ENCODE measurements around the gene SIL1. TPM values are rescaled to one million over a fixed set of nuclear protein-coding genes. Genes with fewer than 3 reads are reported as not detected.
A peak's percentile ranks its signal among the peaks of the same experiment; 100 is the strongest.
"Not testable (repeated sequence)": the region's sequence is repeated elsewhere in the genome, so short reads cannot be mapped to it uniquely, and the experiment has no call there.

Gene SIL1
- polyA plus RNA-seq, 3 donors = 25.4 to 35.1 (median 27.9) TPM

DNA sequence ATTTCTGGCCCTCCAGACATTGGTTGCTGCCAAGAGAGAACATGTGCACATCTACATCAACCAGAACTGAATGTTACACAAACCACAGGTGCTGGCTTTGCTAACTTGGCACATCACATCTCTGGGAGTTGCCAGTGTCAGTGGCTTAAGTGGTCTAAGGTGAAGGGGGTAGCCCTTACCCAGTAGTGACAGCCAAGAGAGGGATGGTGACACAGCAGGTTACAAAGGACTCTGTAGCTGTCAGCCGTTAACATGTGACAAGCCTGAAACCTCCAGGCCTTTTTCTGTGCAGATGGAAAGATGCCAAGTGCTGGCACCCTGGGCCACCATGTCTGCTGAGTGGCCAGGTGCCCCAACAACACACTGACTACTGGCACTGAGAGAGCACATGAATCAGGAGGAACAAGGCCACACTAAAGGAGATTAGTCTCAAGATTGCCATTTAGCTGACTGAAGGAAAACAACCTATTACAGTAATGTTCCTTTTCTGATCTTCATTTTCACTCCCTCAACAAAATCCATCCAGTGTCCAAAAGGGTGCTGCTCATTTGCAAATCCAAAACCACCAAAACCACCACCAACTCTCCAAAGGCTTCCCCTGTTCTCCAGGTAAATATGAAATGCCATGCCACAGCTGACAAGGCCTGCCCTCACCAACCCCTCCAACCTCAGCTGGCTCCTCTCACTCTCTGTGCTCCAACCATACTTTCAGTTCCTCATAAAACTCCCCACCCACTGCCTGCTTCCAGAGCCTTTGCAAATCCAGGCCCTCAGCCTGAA is 20.2 kb downstream of the SIL1 start:
- TF ChIP-seq, protein P1, sequence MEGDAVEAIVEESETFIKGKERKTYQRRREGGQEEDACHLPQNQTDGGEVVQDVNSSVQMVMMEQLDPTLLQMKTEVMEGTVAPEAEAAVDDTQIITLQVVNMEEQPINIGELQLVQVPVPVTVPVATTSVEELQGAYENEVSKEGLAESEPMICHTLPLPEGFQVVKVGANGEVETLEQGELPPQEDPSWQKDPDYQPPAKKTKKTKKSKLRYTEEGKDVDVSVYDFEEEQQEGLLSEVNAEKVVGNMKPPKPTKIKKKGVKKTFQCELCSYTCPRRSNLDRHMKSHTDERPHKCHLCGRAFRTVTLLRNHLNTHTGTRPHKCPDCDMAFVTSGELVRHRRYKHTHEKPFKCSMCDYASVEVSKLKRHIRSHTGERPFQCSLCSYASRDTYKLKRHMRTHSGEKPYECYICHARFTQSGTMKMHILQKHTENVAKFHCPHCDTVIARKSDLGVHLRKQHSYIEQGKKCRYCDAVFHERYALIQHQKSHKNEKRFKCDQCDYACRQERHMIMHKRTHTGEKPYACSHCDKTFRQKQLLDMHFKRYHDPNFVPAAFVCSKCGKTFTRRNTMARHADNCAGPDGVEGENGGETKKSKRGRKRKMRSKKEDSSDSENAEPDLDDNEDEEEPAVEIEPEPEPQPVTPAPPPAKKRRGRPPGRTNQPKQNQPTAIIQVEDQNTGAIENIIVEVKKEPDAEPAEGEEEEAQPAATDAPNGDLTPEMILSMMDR (IDR thresholded peaks at IDR 0.05) = no peak
- 14% methylated on average over 1 of the region's 1 CpG for WGBS (ENCODE audit: insufficient coverage)
- H3K9me3 Mint-ChIP-seq = peaks cover 0 to 3% (median 0%) of the 10 kb centered on the region in 7 donors
- intact Hi-C loops (cut with micrococcal nuclease) = no loop called here
- Histone ChIP-seq H3K79me2 (ENCODE audit: insufficient read depth, low read length) (peaks cover 52% of the 10 kb centered on the region), H3K27ac (ENCODE audit: low read depth in 1 of 2, low read length in 2 of 2) (peak overlapping the region; percentile 60 to 87), H3K36me3 (replicated peaks in 1 of 2; ENCODE audit: control insufficient read depth in 1 of 2, insufficient read depth in 2 of 2, low read length in 2 of 2) (no peaks in the 10 kb centered on the region), H4K20me1 (ENCODE audit: insufficient read depth, low read length) (peaks cover 11% of the 10 kb centered on the region), H3K9ac (ENCODE audit: insufficient read depth, low read length, poor library complexity, severe bottlenecking) (no peak overlapping the region), H3K4me2 (replicated peaks; ENCODE audit: extremely low read depth, low read length, poor library complexity, severe bottlenecking) (peak overlapping the region; percentile 22), H3K9me3 (replicated peaks in 1 of 2; ENCODE audit: control insufficient read depth in 1 of 2, insufficient read depth in 1 of 2, low read length in 2 of 2) (no peaks in the 10 kb centered on the region), H2AFZ (ENCODE audit: insufficient read depth, low read depth, low read length, poor library complexity, severe bottlenecking) (peak overlapping the region; percentile 30), H3K4me1 (ENCODE audit: control insufficient read depth in 1 of 2, insufficient read depth in 2 of 2, low read length in 2 of 2) (peaks cover 50 to 51% of the 10 kb centered on the region in 2 donors), H3K4me3 (replicated peaks in 1 of 3; ENCODE audit: low read depth in 2 of 3, low read length in 3 of 3) (peak overlapping the region in 1 of 3 experiments; percentile 9), H3K27me3 (ENCODE audit: control insufficient read depth in 2 of 2, insufficient read depth in 2 of 2, low read length in 2 of 2) (no peaks in the 10 kb centered on the region)
- peaks cover 0 to 2% (median 0%) of the 10 kb centered on the region in 3 donors for H3K27me3 Mint-ChIP-seq (ENCODE audit: low read depth in 3 of 3)
- H3K4me3 Mint-ChIP-seq = peak overlapping the region in 1 of 2 donors; percentile 57
- peaks cover 55% of the 10 kb centered on the region for H3K4me1 Mint-ChIP-seq
- DNase-seq = peak; percentile 41 to 76 (median 60)
- H3K36me3 Mint-ChIP-seq = peaks cover 5 to 6% of the 10 kb centered on the region in 2 donors
- peak overlapping the region; percentile 73 to 95 (median 92) for H3K27ac Mint-ChIP-seq

- H3K4me2 ChIP-seq (replicated peaks; ENCODE audit: extremely low read depth, low read length, poor library complexity, severe bottlenecking) = not testable (repeated sequence)
- H3K27ac Mint-ChIP-seq = peak overlapping the region in 5 of 7 donors; percentile 90 to 93 (median 92)
Measured at GRCh38 chr5:139177281-139177680, 20.9 kb downstream of the SIL1 start.

DNA sequence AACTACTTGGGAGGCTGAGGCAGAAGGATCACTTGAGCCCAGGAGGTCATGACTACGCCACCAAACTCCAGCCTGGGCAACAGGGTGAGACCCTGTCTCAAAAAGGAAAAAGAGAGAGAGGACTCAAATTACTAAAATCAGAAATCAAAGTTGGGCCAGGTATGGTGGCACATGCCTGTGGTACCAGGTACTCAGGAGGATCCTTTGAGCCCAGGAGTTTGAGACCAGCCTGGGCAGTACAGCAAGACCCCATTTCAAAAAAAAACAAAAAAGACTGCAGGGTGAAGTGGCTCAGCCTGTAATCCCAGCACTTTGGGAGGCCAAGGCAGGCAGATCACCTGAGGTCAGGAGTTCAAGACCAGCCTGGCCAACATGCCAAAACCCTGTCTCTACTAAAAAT is 23.8 kb downstream of the SIL1 start:
- H3K4me2 ChIP-seq (replicated peaks; ENCODE audit: extremely low read depth, low read length, poor library complexity, severe bottlenecking); H4K20me1 ChIP-seq (ENCODE audit: insufficient read depth, low read length); H3K4me3 Mint-ChIP-seq; H3K27me3 Mint-ChIP-seq (ENCODE audit: low read depth in 3 of 3); H3K4me3 ChIP-seq (replicated peaks in 1 of 3; ENCODE audit: low read depth in 2 of 3, low read length in 3 of 3); H2AFZ ChIP-seq (ENCODE audit: insufficient read depth, low read depth, low read length, poor library complexity, severe bottlenecking); H3K9ac ChIP-seq (ENCODE audit: insufficient read depth, low read length, poor library complexity, severe bottlenecking); intact Hi-C loops (cut with micrococcal nuclease); H3K36me3 ChIP-seq (replicated peaks in 1 of 2; ENCODE audit: control insufficient read depth in 1 of 2, insufficient read depth in 2 of 2, low read length in 2 of 2); DNase-seq; H3K9me3 ChIP-seq (replicated peaks in 1 of 2; ENCODE audit: control insufficient read depth in 1 of 2, insufficient read depth in 1 of 2, low read length in 2 of 2); H3K27me3 ChIP-seq (ENCODE audit: control insufficient read depth in 2 of 2, insufficient read depth in 2 of 2, low read length in 2 of 2): not testable (repeated sequence)
- peaks cover 33% of the 10 kb centered on the region in 2 donors for H3K4me1 ChIP-seq (ENCODE audit: control insufficient read depth in 1 of 2, insufficient read depth in 2 of 2, low read length in 2 of 2)
- H3K79me2 ChIP-seq (ENCODE audit: insufficient read depth, low read length) = peaks cover 39% of the 10 kb centered on the region
- peak overlapping the region; percentile 77 to 89 (median 88) for H3K27ac Mint-ChIP-seq
- H3K9me3 Mint-ChIP-seq = peaks cover 5 to 19% (median 12%) of the 10 kb centered on the region in 7 donors
- peaks cover 12 to 21% of the 10 kb centered on the region in 2 donors for H3K36me3 Mint-ChIP-seq
- peak overlapping the region; percentile 50 to 62 for H3K27ac ChIP-seq (ENCODE audit: low read depth in 1 of 2, low read length in 2 of 2)
- WGBS (ENCODE audit: insufficient coverage) = no CpG with 5 or more reads among the region's 1 CpG
- H3K4me1 Mint-ChIP-seq = peaks cover 33% of the 10 kb centered on the region

More at GRCh38 chr5:139177281-139177680, 20.9 kb downstream of the SIL1 start:
- Histone ChIP-seq H3K4me1 (ENCODE audit: control insufficient read depth in 1 of 2, insufficient read depth in 2 of 2, low read length in 2 of 2) (peaks cover 42 to 43% of the 10 kb centered on the region in 2 donors), H3K27ac (ENCODE audit: low read depth in 1 of 2, low read length in 2 of 2) (peak overlapping the region; percentile 60 to 87), H3K79me2 (ENCODE audit: insufficient read depth, low read length) (peaks cover 59% of the 10 kb centered on the region)
- peaks cover 48% of the 10 kb centered on the region for H3K4me1 Mint-ChIP-seq
- H3K4me3 ChIP-seq (replicated peaks in 1 of 3; ENCODE audit: low read depth in 2 of 3, low read length in 3 of 3); H3K9ac ChIP-seq (ENCODE audit: insufficient read depth, low read length, poor library complexity, severe bottlenecking); H3K9me3 ChIP-seq (replicated peaks in 1 of 2; ENCODE audit: control insufficient read depth in 1 of 2, insufficient read depth in 1 of 2, low read length in 2 of 2); H2AFZ ChIP-seq (ENCODE audit: insufficient read depth, low read depth, low read length, poor library complexity, severe bottlenecking); intact Hi-C loops (cut with micrococcal nuclease); DNase-seq; H3K4me3 Mint-ChIP-seq; H4K20me1 ChIP-seq (ENCODE audit: insufficient read depth, low read length); H3K9me3 Mint-ChIP-seq; H3K27me3 ChIP-seq (ENCODE audit: control insufficient read depth in 2 of 2, insufficient read depth in 2 of 2, low read length in 2 of 2); H3K27me3 Mint-ChIP-seq (ENCODE audit: low read depth in 3 of 3); H3K36me3 ChIP-seq (replicated peaks in 1 of 2; ENCODE audit: control insufficient read depth in 1 of 2, insufficient read depth in 2 of 2, low read length in 2 of 2): not testable (repeated sequence)
- H3K36me3 Mint-ChIP-seq = peaks cover 5 to 10% of the 10 kb centered on the region in 2 donors
- WGBS (ENCODE audit: insufficient coverage) = no CpG with 5 or more reads among the region's 9 CpGs

Measured in CD14-positive monocyte (primary cell).